GM23338 (cell line): Measurements from ENCODE around the gene ITPR2. TPM values are rescaled to one million over a fixed set of nuclear protein-coding genes. Genes with fewer than 3 reads are reported as not detected.

Experiments
- ATAC-seq: fragments of 200-7000 bp; cut with Tn5 transposase; 3 replicates; pipeline ENCODE4 v1.9.1; 2020
- DNase-seq: peaks from one replicate; pipeline ENCODE4 v3.0.0-alpha.2; 2015; ENCODE audit warnings: low spot score
- H2AFZ ChIP-seq: fragments of 200-600 bp; sonication (generic); 2 replicates; pipeline ENCODE4 v1.8.0; 2016; ENCODE audit warnings: antibody characterized with exemption, mild to moderate bottlenecking, moderate library complexity
- H3F3A ChIP-seq: fragments of 200-600 bp; sonication (generic); replicated peaks from 2 replicates; pipeline ENCODE4 v1.8.0; 2017; ENCODE audit warnings: antibody characterized with exemption, mixed run types, low read depth
- H3K27ac ChIP-seq: fragments of 200-600 bp; sonication (generic); 2 replicates; pipeline ENCODE4 v1.6.1; 2016; ENCODE audit warnings: low read depth
- H3K27me3 ChIP-seq: fragments of 200-600 bp; sonication (generic); 2 replicates; pipeline ENCODE4 v1.8.0; 2016; ENCODE audit warnings: mild to moderate bottlenecking, mixed run types, moderate library complexity; ENCODE audit not compliant: insufficient read depth
- H3K36me3 ChIP-seq: fragments of 200-600 bp; sonication (generic); 2 replicates; pipeline ENCODE4 v1.8.0; 2016; ENCODE audit warnings: mild to moderate bottlenecking; ENCODE audit not compliant: insufficient read depth
- H3K4me1 ChIP-seq: fragments of 200-600 bp; sonication (generic); 2 replicates; pipeline ENCODE4 v1.8.0; 2016; ENCODE audit warnings: mild to moderate bottlenecking, moderate library complexity; ENCODE audit not compliant: insufficient read depth
- H3K4me2 ChIP-seq: fragments of 200-600 bp; sonication (generic); 2 replicates; pipeline ENCODE4 v1.7.1; 2017; ENCODE audit warnings: mixed run types
- H3K4me3 ChIP-seq: fragments of 200-600 bp; sonication (generic); 2 replicates; pipeline ENCODE4 v1.6.1; 2016; ENCODE audit warnings: mixed run types
- H3K79me2 ChIP-seq: fragments of 200-600 bp; sonication (generic); replicated peaks from 2 replicates; pipeline ENCODE4 v1.8.0; 2017; ENCODE audit warnings: mild to moderate bottlenecking; ENCODE audit not compliant: insufficient read depth
- H3K9me2 ChIP-seq: fragments of 200-600 bp; sonication (generic); 2 replicates; pipeline ENCODE4 v1.8.0; 2017; ENCODE audit not compliant: insufficient read depth
- H4K20me1 ChIP-seq: fragments of 200-600 bp; sonication (generic); replicated peaks from 2 replicates; pipeline ENCODE4 v1.8.0; 2017; ENCODE audit warnings: mild to moderate bottlenecking; ENCODE audit not compliant: insufficient read depth
- H3K27ac Mint-ChIP-seq: 2 replicates; pipeline ENCODE4 v1.8.0; 2020; ENCODE audit warnings: inconsistent platforms, mild to moderate bottlenecking, moderate library complexity, mixed read lengths
- H3K27me3 Mint-ChIP-seq: 3 replicates; pipeline ENCODE4 v1.8.0; 2022; ENCODE audit warnings: low read depth, mild to moderate bottlenecking, moderate library complexity, mixed read lengths, inconsistent platforms; ENCODE audit not compliant: insufficient read depth, poor library complexity
- H3K36me3 Mint-ChIP-seq: 3 replicates; pipeline ENCODE4 v1.8.0; 2021; ENCODE audit warnings: low read depth, mild to moderate bottlenecking, inconsistent platforms, moderate library complexity, mixed read lengths
- H3K4me1 Mint-ChIP-seq: 3 replicates; pipeline ENCODE4 v1.8.0; 2020; ENCODE audit warnings: mild to moderate bottlenecking, inconsistent platforms, mixed read lengths
- H3K4me3 Mint-ChIP-seq: 3 replicates; pipeline ENCODE4 v1.8.0; 2021; ENCODE audit warnings: moderate library complexity, mild to moderate bottlenecking, inconsistent platforms, mixed read lengths
- H3K9me3 Mint-ChIP-seq: 3 replicates; pipeline ENCODE4 v1.8.0; 2020; ENCODE audit warnings: moderate library complexity, mild to moderate bottlenecking, inconsistent platforms, mixed read lengths
- CREB1 ChIP-seq: fragments of 250-450 bp; sonication (Bioruptor Pico); IDR thresholded peaks from 2 replicates; pipeline ENCODE4 v1.5.0; 2020; ENCODE audit warnings: low read depth, mild to moderate bottlenecking, moderate library complexity
- ETS1 ChIP-seq: IDR thresholded peaks from 2 replicates; pipeline ENCODE4 v1.6.1; 2016; ENCODE audit warnings: antibody characterized with exemption
- EZH2 ChIP-seq: fragments of 200-600 bp; sonication (generic); IDR thresholded peaks from one replicate; pipeline ENCODE4 v1.8.0; 2017; ENCODE audit warnings: antibody characterized with exemption, mild to moderate bottlenecking, low read depth; ENCODE audit not compliant: unreplicated experiment
- EZH2phosphoT487 ChIP-seq: fragments of 200-600 bp; sonication (generic); IDR thresholded peaks from one replicate; pipeline ENCODE4 v1.8.1; 2018; ENCODE audit warnings: antibody characterized with exemption; ENCODE audit not compliant: unreplicated experiment
- JUNB ChIP-seq: IDR thresholded peaks from one replicate; pipeline ENCODE4 v1.6.1; 2016; ENCODE audit warnings: antibody characterized with exemption; ENCODE audit not compliant: unreplicated experiment
- NANOG ChIP-seq: IDR thresholded peaks from 2 replicates; pipeline ENCODE4 v1.6.1; 2016; ENCODE audit warnings: antibody characterized with exemption, borderline replicate concordance
- POLR2AphosphoS5 ChIP-seq: IDR thresholded peaks from 2 replicates; pipeline ENCODE4 v1.6.1; 2016; ENCODE audit warnings: antibody characterized with exemption, low read depth
- REST ChIP-seq: IDR thresholded peaks from one replicate; pipeline ENCODE4 v1.6.1; 2018; ENCODE audit warnings: antibody characterized with exemption; ENCODE audit not compliant: unreplicated experiment
- STAT1 ChIP-seq: IDR thresholded peaks from one replicate; pipeline ENCODE4 v1.6.1; 2016; ENCODE audit warnings: antibody characterized with exemption; ENCODE audit not compliant: unreplicated experiment
- ZNF114 ChIP-seq: fragments of 250-450 bp; sonication (Bioruptor Pico); IDR thresholded peaks from 2 replicates; pipeline ENCODE4 v1.5.0; 2020; ENCODE audit warnings: mild to moderate bottlenecking, moderate library complexity
- ZNF331 ChIP-seq: fragments of 250-450 bp; sonication (Bioruptor Pico); IDR thresholded peaks from 2 replicates; pipeline ENCODE4 v1.5.0; 2020; ENCODE audit warnings: low read depth, mild to moderate bottlenecking, moderate library complexity
- polyA plus RNA-seq: library from polyadenylated mRNA; unstranded; fragments of >200 nt; fragmentation: Nextera tagmentation; extraction: Ambion mirVana; gene quantifications from 2 replicates; pipeline ENCODE4 v1.2.1, GENCODE V29; 2016
- total RNA-seq: library from RNA; depleted of rRNA; stranded (reverse); fragments of >200 nt; shearing (Covaris generic); gene quantifications from 2 replicates; pipeline ENCODE4 v1.2.3, GENCODE V29; 2014
- TF ChIP-seq, protein P1 (sequence below): fragments of 250-450 bp; sonication (Bioruptor Pico); IDR thresholded peaks from 2 replicates; pipeline ENCODE4 v1.5.0; 2020; ENCODE audit warnings: mild to moderate bottlenecking, moderate library complexity
- TF ChIP-seq, protein P2 (sequence below), 2 experiments: fragments of 200-600 bp in 1 of 2; sonication (generic) in 1 of 2; conservative IDR thresholded peaks; 2 replicates each; pipeline versions ENCODE4 v1.5.1 to v1.6.1; 2016 to 2017; ENCODE audit warnings: antibody characterized with exemption in 2 of 2, low read depth in 2 of 2, mild to moderate bottlenecking in 2 of 2, moderate library complexity in 1 of 2

ITPR2 gene
- total and polyA plus RNA-seq, 2 experiments from 2014 or later: 44.5 to 65.2 TPM

GRCh38 chr12:26740991-26741390, 92.0 kb downstream of the ITPR2 start:
- no peak overlapping the region for H2AFZ ChIP-seq
- peaks cover 67% of the 10 kb centered on the region for H3K79me2 ChIP-seq

More at GRCh38 chr12:26740991-26741390, 92.0 kb downstream of the ITPR2 start:
- H3K9me3 Mint-ChIP-seq: peaks cover 5% of the 10 kb centered on the region; the same call in 2 of the 3 replicates
- Histone ChIP-seq H3K4me2 (0 out of 2 replicates have a peak overlapping the region, but pooled peaks have one; percentile 47), H3K9me2 (no peaks in the 10 kb centered on the region; the same call in 1 of the 2 replicates), H3K4me1 (peaks cover 24% of the 10 kb centered on the region), H4K20me1 (no peaks in the 10 kb centered on the region), H3K4me3 (no peak overlapping the region), H3K36me3 (no peaks in the 10 kb centered on the region; the same call in 1 of the 2 replicates), H3K27ac (peak overlapping the region; percentile 53; the same call in 1 of the 2 replicates), H3K27me3 (no peaks in the 10 kb centered on the region), H3F3A (no peaks in the 10 kb centered on the region)
- no peak overlapping the region for H3K4me3 Mint-ChIP-seq
- peaks cover 2% of the 10 kb centered on the region for H3K27me3 Mint-ChIP-seq
- peaks cover 24% of the 10 kb centered on the region for H3K36me3 Mint-ChIP-seq
- peaks cover 19% of the 10 kb centered on the region for H3K4me1 Mint-ChIP-seq
- H3K27ac Mint-ChIP-seq: no peak overlapping the region; the same call in 1 of the 2 replicates
- DNase-seq: no peak
- TF ChIP-seq ETS1 (no peak), NANOG (no peak), STAT1 (no peak), EZH2 (no peak), CREB1 (CRISPR knock-in tag) (no peak), POLR2AphosphoS5 (no peak), ZNF331 (no peak), EZH2phosphoT487 (no peak), REST (no peak), ZNF114 (CRISPR knock-in tag) (no peak), JUNB (no peak)
- TF ChIP-seq, protein P1, sequence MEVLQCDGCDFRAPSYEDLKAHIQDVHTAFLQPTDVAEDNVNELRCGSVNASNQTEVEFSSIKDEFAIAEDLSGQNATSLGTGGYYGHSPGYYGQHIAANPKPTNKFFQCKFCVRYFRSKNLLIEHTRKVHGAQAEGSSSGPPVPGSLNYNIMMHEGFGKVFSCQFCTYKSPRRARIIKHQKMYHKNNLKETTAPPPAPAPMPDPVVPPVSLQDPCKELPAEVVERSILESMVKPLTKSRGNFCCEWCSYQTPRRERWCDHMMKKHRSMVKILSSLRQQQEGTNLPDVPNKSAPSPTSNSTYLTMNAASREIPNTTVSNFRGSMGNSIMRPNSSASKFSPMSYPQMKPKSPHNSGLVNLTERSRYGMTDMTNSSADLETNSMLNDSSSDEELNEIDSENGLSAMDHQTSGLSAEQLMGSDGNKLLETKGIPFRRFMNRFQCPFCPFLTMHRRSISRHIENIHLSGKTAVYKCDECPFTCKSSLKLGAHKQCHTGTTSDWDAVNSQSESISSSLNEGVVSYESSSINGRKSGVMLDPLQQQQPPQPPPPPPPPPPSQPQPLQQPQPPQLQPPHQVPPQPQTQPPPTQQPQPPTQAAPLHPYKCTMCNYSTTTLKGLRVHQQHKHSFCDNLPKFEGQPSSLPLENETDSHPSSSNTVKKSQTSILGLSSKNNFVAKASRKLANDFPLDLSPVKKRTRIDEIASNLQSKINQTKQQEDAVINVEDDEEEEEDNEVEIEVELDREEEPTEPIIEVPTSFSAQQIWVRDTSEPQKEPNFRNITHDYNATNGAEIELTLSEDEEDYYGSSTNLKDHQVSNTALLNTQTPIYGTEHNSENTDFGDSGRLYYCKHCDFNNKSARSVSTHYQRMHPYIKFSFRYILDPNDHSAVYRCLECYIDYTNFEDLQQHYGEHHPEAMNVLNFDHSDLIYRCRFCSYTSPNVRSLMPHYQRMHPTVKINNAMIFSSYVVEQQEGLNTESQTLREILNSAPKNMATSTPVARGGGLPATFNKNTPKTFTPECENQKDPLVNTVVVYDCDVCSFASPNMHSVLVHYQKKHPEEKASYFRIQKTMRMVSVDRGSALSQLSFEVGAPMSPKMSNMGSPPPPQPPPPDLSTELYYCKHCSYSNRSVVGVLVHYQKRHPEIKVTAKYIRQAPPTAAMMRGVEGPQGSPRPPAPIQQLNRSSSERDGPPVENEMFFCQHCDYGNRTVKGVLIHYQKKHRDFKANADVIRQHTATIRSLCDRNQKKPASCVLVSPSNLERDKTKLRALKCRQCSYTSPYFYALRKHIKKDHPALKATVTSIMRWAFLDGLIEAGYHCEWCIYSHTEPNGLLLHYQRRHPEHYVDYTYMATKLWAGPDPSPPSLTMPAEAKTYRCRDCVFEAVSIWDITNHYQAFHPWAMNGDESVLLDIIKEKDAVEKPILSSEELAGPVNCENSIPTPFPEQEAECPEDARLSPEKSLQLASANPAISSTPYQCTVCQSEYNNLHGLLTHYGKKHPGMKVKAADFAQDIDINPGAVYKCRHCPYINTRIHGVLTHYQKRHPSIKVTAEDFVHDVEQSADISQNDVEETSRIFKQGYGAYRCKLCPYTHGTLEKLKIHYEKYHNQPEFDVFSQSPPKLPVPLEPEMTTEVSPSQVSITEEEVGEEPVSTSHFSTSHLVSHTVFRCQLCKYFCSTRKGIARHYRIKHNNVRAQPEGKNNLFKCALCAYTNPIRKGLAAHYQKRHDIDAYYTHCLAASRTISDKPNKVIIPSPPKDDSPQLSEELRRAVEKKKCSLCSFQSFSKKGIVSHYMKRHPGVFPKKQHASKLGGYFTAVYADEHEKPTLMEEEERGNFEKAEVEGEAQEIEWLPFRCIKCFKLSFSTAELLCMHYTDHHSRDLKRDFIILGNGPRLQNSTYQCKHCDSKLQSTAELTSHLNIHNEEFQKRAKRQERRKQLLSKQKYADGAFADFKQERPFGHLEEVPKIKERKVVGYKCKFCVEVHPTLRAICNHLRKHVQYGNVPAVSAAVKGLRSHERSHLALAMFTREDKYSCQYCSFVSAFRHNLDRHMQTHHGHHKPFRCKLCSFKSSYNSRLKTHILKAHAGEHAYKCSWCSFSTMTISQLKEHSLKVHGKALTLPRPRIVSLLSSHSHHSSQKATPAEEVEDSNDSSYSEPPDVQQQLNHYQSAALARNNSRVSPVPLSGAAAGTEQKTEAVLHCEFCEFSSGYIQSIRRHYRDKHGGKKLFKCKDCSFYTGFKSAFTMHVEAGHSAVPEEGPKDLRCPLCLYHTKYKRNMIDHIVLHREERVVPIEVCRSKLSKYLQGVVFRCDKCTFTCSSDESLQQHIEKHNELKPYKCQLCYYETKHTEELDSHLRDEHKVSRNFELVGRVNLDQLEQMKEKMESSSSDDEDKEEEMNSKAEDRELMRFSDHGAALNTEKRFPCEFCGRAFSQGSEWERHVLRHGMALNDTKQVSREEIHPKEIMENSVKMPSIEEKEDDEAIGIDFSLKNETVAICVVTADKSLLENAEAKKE (CRISPR knock-in tag): no peak
- TF ChIP-seq, protein P2, sequence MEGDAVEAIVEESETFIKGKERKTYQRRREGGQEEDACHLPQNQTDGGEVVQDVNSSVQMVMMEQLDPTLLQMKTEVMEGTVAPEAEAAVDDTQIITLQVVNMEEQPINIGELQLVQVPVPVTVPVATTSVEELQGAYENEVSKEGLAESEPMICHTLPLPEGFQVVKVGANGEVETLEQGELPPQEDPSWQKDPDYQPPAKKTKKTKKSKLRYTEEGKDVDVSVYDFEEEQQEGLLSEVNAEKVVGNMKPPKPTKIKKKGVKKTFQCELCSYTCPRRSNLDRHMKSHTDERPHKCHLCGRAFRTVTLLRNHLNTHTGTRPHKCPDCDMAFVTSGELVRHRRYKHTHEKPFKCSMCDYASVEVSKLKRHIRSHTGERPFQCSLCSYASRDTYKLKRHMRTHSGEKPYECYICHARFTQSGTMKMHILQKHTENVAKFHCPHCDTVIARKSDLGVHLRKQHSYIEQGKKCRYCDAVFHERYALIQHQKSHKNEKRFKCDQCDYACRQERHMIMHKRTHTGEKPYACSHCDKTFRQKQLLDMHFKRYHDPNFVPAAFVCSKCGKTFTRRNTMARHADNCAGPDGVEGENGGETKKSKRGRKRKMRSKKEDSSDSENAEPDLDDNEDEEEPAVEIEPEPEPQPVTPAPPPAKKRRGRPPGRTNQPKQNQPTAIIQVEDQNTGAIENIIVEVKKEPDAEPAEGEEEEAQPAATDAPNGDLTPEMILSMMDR (conservative IDR thresholded peaks at IDR 0.05; ENCODE audit: low read depth in 2 of 2): no peak
- ATAC-seq: no peak; the same call in 2 of the 3 replicates
